T follicular helper cell (primary cell): ENCODE results near the gene PHF10.
"Not testable (repeated sequence)": the region's sequence is repeated elsewhere in the genome, so short reads cannot be mapped to it uniquely, and the experiment has no call there.

ENCODE experiments used
- DNase-seq: peaks from one replicate; pipeline ENCODE4 v3.0.0-alpha.2; 2020; ENCODE audit warnings: low read depth

PHF10 gene

GRCh38 chr6:169723200-169723909 lies 945 bp downstream of the PHF10 start:
- DNase-seq: peak; percentile 53

- no peak for DNase-seq
Measured at GRCh38 chr6:169722362-169723199, 1.7 kb downstream of the PHF10 start.

GRCh38 chr6:169720207-169720855 lies 4.0 kb downstream of the PHF10 start:
- DNase-seq: no peak

GRCh38 chr6:169719117-169719516 lies 5.2 kb downstream of the PHF10 start:
- DNase-seq: no peak

- DNase-seq: no peak
Measured at GRCh38 chr6:169714595-169714994, 9.7 kb downstream of the PHF10 start.

- DNase-seq: no peak
Measured at GRCh38 chr6:169714178-169714577, 10.1 kb downstream of the PHF10 start.

GRCh38 chr6:169710009-169710408 lies 14.3 kb downstream of the PHF10 start:
- no peak for DNase-seq

- no peak for DNase-seq
Measured at GRCh38 chr6:169709293-169709692, 15.0 kb downstream of the PHF10 start.

- no peak for DNase-seq
Measured at GRCh38 chr6:169707772-169708171, 16.5 kb downstream of the PHF10 start.

GRCh38 chr6:169702840-169703246 lies 21.5 kb downstream of the PHF10 start:
- no peak for DNase-seq

- DNase-seq: peak; percentile 94
Measured at GRCh38 chr6:169701954-169702839, 22.1 kb downstream of the PHF10 start, which contains the start of the genes C6orf120 and WDR27. TSS of gene C6orf120 (plus strand) at chr6:169702126. CDS start at chr6:169702460, 334 bp downstream. TSS of gene WDR27 (minus strand) at chr6:169702029. CDS start at chr6:169689005, 13,024 bp downstream.

- DNase-seq: no peak
Measured at GRCh38 chr6:169701311-169701953, 22.9 kb downstream of the PHF10 start.

GRCh38 chr6:169700296-169700695 lies 24.0 kb downstream of the PHF10 start:
- no peak for DNase-seq

GRCh38 chr6:169697115-169697514 lies 27.2 kb downstream of the PHF10 start:
- DNase-seq: not testable (repeated sequence)

GRCh38 chr6:169695131-169695530 lies 29.2 kb downstream of the PHF10 start:
- DNase-seq: no peak

- no peak for DNase-seq
Measured at GRCh38 chr6:169692516-169692915, 31.8 kb downstream of the PHF10 start.

- no peak for DNase-seq
Measured at GRCh38 chr6:169691260-169691659, 33.0 kb downstream of the PHF10 start.

- DNase-seq: no peak
Measured at GRCh38 chr6:169689287-169689686, 35.0 kb downstream of the PHF10 start.

- no peak for DNase-seq
Measured at GRCh38 chr6:169685860-169686259, 38.4 kb downstream of the PHF10 start.

- no peak for DNase-seq
Measured at GRCh38 chr6:169684056-169684455, 40.2 kb downstream of the PHF10 start.

- no peak for DNase-seq
Measured at GRCh38 chr6:169678342-169678741, 46.0 kb downstream of the PHF10 start.
